C4-2B (cell line): ENCODE measurements around the gene POLE.

Experiments
- H3K27ac ChIP-seq: fragments of 450-650 bp; 2 replicates; pipeline ENCODE4 v1.5.1; 2017
- ZFX ChIP-seq: fragments of 450-650 bp; IDR thresholded peaks from 2 replicates; pipeline ENCODE4 v1.6.1; 2017
- TF ChIP-seq, protein P1 (sequence below): fragments of 450-650 bp; conservative IDR thresholded peaks from 2 replicates; pipeline ENCODE4 v1.5.1; 2017; ENCODE audit warnings: mild to moderate bottlenecking

Gene POLE

DNA sequence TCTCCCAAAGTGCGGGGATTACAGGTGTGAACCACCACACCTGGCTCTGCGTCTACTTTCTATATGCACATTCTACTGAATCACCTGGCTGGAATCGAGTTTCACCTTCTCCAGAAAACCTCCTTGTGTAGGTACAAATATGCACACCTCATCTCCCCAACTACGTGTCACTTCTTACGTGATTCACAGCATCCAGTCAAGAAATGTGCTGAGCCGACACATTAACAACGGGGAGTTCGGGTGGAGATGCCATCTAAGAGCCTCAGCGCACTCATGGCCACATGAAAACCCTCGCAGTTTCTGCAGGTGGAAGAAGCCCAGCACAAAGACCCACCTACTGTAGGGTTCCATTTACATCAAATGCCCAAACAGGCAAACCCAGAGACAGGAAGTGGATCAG, 39.3 kb downstream of the POLE start:
- H3K27ac ChIP-seq = no peak overlapping the region
- TF ChIP-seq ZFX = no peak
- TF ChIP-seq, protein P1, sequence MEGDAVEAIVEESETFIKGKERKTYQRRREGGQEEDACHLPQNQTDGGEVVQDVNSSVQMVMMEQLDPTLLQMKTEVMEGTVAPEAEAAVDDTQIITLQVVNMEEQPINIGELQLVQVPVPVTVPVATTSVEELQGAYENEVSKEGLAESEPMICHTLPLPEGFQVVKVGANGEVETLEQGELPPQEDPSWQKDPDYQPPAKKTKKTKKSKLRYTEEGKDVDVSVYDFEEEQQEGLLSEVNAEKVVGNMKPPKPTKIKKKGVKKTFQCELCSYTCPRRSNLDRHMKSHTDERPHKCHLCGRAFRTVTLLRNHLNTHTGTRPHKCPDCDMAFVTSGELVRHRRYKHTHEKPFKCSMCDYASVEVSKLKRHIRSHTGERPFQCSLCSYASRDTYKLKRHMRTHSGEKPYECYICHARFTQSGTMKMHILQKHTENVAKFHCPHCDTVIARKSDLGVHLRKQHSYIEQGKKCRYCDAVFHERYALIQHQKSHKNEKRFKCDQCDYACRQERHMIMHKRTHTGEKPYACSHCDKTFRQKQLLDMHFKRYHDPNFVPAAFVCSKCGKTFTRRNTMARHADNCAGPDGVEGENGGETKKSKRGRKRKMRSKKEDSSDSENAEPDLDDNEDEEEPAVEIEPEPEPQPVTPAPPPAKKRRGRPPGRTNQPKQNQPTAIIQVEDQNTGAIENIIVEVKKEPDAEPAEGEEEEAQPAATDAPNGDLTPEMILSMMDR = no peak

DNA sequence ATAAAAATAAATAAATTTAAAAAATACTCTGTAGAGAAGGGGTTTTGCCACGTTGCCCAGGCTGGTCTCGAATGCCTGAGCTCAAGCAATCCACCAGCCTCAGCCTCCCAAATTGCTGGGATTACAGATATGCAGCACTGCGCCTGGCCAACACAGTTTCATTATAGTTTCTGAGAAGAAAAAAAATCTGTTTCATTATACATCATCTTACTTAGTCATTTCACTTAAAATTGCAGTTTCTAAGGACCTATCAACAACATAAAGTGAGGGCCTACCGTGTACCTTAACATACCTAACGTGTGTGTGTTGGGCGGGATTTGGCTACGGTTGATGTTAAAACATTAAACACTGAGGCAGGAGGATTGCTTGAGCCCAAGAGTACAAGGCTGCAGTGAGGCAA, 40.3 kb downstream of the POLE start:
- H3K27ac ChIP-seq = no peak overlapping the region
- TF ChIP-seq ZFX = no peak
- TF ChIP-seq, protein P1 = no peak

GRCh38 chr12:132642846-132643835, 44.0 kb downstream of the POLE start:
- no peak for TF ChIP-seq ZFX
- TF ChIP-seq, protein P1 = no peak
- no peak overlapping the region for H3K27ac ChIP-seq

DNA sequence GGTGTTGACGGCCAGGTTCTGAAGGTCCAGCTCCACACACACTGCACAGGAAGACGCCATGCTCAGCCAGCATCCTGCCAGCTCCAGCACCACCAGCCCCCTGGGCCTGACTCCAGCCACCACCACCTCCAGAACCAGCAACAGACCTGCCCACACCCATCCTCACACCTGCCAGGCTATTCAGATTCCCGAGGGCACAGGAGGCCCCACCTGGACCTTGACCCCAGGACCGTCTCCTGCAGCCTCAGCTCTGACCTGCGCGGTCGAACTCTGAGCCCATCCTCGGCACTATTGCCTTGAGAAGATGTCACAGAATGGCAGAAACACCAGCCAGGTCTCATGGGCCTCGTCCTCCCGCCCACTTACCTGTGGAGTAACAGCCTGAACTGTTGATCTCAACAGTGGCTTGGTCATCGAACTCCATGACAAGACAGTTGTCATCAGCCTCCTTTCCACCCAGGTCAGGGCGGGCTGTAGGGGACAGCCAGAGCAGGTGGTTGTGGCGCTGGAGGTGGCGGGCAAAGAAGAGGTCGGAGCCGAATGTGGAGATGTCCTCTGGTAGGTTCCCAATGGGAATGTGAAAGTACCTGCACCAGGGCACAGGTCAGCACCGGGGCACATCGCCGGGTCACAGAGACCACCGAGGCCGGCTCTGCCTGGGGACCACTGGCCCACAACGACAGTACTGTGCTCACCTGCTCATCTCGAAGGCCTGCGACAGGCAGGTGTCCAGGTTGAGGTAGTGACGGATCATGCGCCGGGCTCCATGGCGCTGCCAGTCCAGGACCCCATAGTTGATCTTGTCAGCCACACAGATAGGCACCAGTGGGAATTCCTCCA, 45.1 kb downstream of the POLE start:
- H3K27ac ChIP-seq = no peak overlapping the region
- TF ChIP-seq ZFX = no peak
- TF ChIP-seq, protein P1 = no peak

- TF ChIP-seq, protein P1 = no peak
- no peak for TF ChIP-seq ZFX
- no peak overlapping the region for H3K27ac ChIP-seq
These were observed 46.2 kb downstream of the POLE start for GRCh38 chr12:132640936-132641335.

GRCh38 chr12:132639956-132640520, 47.1 kb downstream of the POLE start:
- H3K27ac ChIP-seq = no peak overlapping the region
- TF ChIP-seq, protein P1 = no peak
- no peak for TF ChIP-seq ZFX
